GM12873 (cell line): Measurements from ENCODE around the gene LIF.

Source experiments
- CTCF ChIP-seq: IDR thresholded peaks from 2 replicates; pipeline ENCODE4 v1.5.1; 2012; ENCODE audit warnings: low read depth, mild to moderate bottlenecking, moderate library complexity, low read length, control low read depth; ENCODE audit not compliant: insufficient read depth; ENCODE audit errors: missing control alignments

The LIF gene

GRCh38 chr22:30274437-30274812 is 27.9 kb upstream of the LIF start:
- no peak for TF ChIP-seq CTCF

- no peak for TF ChIP-seq CTCF
Measured at GRCh38 chr22:30273711-30274436, 27.3 kb upstream of the LIF start.

- TF ChIP-seq CTCF: no peak
Measured at GRCh38 chr22:30272781-30273601, 26.4 kb upstream of the LIF start.

GRCh38 chr22:30270832-30271231 is 24.3 kb upstream of the LIF start:
- TF ChIP-seq CTCF: no peak

- no peak for TF ChIP-seq CTCF
Measured at GRCh38 chr22:30268331-30268730, 21.8 kb upstream of the LIF start.

- no peak for TF ChIP-seq CTCF
Measured at GRCh38 chr22:30267382-30268302, 21.1 kb upstream of the LIF start.
